GM18511 (cell line): Measurements from ENCODE around the gene MYCN.
"Not testable (repeated sequence)": the region's sequence is repeated elsewhere in the genome, so short reads cannot be mapped to it uniquely, and the experiment has no call there.

Experiments used
- ATAC-seq: cut with Tn5 transposase; IDR thresholded peaks from one replicate; pipeline ENCODE4 v1.9.1; 2021; ENCODE audit warnings: mild to moderate bottlenecking, moderate library complexity; ENCODE audit not compliant: unreplicated experiment

MYCN gene

DNA sequence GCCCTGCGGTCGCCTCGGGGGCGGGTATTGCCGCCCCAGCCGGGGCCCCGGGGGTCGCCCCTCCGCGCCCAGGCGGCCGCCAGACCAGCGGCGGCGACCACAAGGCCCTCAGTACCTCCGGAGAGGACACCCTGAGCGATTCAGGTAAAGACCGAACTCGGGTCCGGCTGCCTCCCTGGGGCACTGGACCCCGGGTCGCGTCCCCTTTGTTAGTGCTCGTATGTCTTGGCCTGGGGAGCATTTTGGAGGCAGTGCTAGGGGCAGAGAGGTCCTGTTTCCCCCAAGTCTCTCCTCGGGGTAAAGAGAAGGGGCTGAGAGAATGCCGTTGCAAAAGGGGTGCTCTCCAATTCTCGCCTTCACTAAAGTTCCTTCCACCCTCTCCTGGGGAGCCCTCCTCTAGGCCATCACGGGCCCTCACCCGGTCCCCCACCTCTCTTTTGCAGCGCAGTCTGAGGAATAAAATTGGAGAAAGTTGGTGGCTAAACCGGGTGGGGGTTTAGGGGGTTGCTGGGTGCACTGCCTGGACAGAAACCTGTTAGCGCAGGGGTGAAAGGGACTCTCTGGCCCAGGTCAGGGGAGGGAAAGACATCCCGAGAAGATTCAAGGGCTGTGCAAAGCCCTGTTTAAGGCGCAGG is 2.5 kb downstream of the MYCN start:
- ATAC-seq = no peak

- ATAC-seq = no peak
Observed at GRCh38 chr2:15943378-15944280, 3.3 kb downstream of the MYCN start.

- ATAC-seq = no peak
Observed at GRCh38 chr2:15944325-15945017, 4.1 kb downstream of the MYCN start.

DNA sequence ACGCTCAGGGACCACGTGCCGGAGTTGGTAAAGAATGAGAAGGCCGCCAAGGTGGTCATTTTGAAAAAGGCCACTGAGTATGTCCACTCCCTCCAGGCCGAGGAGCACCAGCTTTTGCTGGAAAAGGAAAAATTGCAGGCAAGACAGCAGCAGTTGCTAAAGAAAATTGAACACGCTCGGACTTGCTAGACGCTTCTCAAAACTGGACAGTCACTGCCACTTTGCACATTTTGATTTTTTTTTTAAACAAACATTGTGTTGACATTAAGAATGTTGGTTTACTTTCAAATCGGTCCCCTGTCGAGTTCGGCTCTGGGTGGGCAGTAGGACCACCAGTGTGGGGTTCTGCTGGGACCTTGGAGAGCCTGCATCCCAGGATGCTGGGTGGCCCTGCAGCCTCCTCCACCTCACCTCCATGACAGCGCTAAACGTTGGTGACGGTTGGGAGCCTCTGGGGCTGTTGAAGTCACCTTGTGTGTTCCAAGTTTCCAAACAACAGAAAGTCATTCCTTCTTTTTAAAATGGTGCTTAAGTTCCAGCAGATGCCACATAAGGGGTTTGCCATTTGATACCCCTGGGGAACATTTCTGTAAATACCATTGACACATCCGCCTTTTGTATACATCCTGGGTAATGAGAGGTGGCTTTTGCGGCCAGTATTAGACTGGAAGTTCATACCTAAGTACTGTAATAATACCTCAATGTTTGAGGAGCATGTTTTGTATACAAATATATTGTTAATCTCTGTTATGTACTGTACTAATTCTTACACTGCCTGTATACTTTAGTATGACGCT is 5.8 kb downstream of the MYCN start:
- no peak for ATAC-seq

- no peak for ATAC-seq
Observed at GRCh38 chr2:15946983-15947382, 6.6 kb downstream of the MYCN start.

DNA sequence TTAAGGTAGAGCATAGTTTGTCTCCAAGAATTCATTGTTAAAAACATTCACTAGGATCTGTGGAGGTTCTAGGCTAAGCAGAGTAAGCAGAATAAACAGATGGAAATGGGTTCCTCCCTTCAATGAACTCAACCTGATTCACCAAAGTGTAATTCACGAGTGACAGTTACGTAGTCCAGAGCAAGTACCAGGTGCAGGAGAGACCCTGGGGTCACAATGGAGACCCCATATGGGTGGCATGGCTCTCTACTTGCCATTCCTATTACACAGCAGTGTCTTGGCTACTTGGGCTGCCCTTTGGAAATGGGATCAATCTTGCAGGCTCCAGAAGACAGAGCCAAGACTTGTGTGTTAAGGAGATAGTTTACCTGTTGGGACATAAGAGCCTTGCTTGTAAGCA is 7.1 kb downstream of the MYCN start:
- ATAC-seq = no peak

GRCh38 chr2:15948704-15948957 is 8.3 kb downstream of the MYCN start:
- no peak for ATAC-seq

- no peak for ATAC-seq
Observed at GRCh38 chr2:15949126-15949525, 8.8 kb downstream of the MYCN start.

DNA sequence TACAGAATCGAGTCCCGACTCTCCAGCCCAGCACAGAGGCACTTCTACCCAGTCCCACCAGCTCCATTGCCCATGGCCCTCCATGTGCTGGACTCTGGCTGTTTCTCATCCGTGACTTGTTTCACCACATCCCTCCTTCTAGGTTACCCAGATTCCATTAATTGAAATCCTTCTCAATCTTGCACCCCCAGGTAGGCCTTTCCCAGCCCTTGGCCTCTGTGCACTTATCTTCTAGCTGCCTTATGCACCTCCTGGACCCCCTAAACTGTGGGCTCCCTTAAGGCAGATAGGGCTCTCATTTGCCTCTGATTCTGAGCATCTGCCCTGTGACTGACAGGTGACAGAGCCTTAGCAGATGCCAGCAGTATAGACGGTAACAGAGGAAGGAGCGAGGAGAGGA is 9.2 kb downstream of the MYCN start:
- no peak for ATAC-seq

DNA sequence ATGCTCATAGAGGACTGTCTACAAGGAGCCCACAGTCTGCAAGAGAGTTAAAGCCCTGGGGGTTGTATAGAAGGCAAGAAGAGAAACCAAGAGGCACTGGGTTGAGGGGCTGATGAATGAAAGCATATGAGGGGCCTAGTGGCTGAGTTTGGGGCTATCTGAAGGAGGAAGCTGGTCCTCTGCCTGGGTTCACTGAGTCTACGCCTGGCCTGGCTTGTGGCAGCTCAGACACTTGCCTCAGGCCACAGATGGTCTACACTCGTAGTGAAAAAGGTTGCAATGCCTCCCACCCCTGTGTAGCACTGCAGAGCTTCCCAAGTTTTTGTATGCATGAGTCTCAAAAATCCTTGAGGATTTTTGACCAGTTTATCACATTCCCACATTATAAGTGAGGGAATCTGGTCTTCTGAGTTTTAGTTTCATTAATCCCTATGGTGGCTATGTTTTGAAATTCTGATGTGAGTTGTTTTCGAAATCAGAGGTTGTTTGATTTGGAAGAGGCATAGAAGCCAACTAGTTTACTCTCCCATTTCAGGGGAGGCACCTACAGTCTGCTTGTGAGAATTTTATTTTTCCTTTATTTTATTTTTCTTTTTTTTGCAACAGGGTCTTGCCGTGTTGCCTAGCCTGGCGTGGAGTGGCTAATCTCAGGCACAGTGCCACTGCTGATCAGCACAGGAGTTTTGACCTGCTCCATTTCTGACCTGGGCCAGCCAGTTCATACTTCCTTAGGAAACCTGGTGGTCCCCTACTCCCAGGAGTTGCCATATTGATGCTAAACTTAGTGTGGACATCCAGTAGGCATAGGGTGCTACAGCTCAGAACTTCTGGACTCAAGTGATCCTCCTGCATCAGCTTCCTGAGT is 10.0 kb downstream of the MYCN start:
- no peak for ATAC-seq

DNA sequence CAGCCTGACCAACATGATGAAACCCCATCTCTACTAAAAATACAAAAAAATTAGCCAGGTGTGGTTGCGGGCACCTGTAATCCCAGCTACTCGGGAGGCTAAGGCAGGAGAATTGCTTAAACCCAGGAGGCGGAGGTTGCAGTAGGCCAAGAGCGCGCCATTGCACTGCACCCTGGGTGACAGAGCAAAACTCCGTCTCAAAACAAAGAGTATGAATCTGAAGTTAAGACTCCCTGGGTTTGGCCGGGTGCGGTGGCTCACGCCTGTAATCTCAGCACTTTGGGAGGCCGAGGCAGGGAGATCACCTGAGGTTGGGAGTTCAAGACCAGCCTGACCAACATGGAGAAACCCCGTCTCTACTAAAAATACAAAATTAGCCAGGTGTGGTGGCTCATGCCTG is 11.6 kb downstream of the MYCN start:
- not testable (repeated sequence) for ATAC-seq

DNA sequence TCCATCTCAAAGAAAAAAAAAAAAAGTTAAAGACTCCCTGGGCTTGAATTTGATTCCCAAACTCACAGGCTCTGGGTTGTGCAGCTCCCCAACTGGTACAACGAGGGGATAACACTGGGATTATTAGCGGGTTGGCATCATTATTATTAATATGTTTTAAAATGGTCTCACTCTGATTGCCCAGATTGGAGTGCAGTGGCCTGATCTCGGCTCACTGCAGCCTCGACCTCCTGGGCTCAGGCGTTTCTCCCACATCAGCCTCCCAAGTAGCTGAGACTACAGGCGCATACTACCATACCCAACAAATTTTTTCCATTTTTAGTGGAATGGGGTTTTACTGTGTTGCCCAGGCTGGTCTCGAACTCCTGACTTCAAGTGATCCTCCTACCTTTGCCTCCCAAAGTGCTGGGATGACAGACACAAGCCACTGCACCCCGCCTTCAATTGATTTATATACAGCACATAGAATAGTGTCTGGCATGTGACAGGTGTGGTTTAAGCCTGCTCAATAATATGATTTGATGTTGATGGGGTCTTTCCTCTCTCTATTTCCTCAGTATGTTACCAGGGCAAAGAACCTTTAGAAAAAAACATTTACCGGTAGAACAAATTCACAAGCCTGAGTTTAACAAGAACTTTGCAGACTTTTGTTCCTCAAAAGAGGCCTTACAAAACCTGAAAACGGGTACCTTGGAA is 12.2 kb downstream of the MYCN start:
- ATAC-seq = no peak

GRCh38 chr2:15953147-15953630 is 12.8 kb downstream of the MYCN start:
- no peak for ATAC-seq

- no peak for ATAC-seq
Observed at GRCh38 chr2:15953891-15954680, 13.7 kb downstream of the MYCN start.

DNA sequence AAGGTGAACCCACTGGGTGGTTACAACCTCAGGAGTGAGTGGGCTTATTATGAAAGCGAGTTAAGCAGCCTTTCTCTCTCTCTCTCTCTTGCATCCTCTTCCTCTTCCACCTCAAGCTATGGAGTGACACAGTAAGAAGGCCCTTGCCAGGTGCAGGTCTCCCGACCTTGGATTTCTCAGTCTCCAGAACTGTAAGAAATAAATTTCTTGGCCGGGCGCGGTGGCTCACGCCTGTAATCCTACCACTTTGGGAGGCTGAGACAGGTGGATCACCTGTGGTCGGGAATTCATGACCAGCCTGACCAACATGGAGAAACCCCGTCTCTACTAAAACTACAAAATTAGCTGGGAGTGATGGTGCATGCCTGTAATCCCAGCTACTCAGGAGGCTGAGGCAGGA is 14.4 kb downstream of the MYCN start:
- no peak for ATAC-seq

DNA sequence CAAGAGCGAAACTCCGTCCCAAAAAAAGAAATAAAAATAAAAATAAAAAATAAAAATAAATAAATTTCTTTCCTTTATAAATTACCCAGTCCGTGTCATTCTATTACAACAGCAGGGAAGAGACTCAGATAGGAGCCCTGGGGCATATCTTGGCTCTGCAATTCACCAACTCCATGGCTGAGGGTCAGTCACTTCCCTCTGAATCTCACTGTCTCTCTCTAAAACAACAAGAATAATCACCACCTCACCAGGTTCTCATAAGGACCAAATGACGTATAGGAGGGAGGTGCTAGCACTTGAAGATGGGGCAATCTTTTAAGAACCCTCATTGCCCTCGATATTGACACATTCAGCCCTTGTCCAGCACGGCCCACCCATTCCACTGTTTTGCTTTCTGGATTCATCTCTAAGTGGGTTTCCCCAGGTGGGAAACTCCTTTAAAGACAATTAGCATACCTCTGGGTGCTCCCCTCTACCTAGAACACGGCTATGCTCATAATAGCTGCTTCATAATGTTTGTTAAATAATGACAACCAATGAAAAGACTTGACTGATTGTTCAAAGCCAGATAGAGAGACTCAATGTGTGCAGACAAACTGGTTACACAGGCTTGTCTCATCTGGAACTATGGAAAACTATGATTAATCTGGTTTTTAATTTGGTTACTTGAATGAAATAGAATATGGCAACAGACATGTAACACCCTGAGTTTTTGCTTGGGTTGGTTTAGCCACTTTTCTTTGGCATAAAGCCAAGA is 15.1 kb downstream of the MYCN start:
- ATAC-seq = no peak

- ATAC-seq = no peak
Observed at GRCh38 chr2:15956230-15956629, 15.9 kb downstream of the MYCN start.
